NK-92 (cell line): Measurements from ENCODE around the gene NCAM1.

Source experiments
- DNase-seq: peaks from one replicate; lab custom pipeline; 2025; ENCODE audit not compliant: unreplicated experiment; lab: John Stamatoyannopoulos, UW

The NCAM1 gene

GRCh38 chr11:113272927-113273615 lies 311.9 kb downstream of the NCAM1 start:
- no peak for DNase-seq

- DNase-seq, result no peak
Observed at GRCh38 chr11:113273720-113274119, 312.5 kb downstream of the NCAM1 start.

GRCh38 chr11:113274713-113275582 lies 313.7 kb downstream of the NCAM1 start:
- DNase-seq, result no peak

GRCh38 chr11:113275602-113276001 lies 314.4 kb downstream of the NCAM1 start:
- no peak for DNase-seq

GRCh38 chr11:113276466-113276865 lies 315.2 kb downstream of the NCAM1 start:
- no peak for DNase-seq

GRCh38 chr11:113277907-113278306 lies 316.7 kb downstream of the NCAM1 start:
- DNase-seq, result no peak

GRCh38 chr11:113278481-113278880 lies 317.3 kb downstream of the NCAM1 start:
- DNase-seq, result no peak

- DNase-seq, result no peak
Observed at GRCh38 chr11:113278925-113279324, 317.7 kb downstream of the NCAM1 start.

GRCh38 chr11:113279591-113279990 lies 318.4 kb downstream of the NCAM1 start:
- no peak for DNase-seq

- DNase-seq, result no peak
Observed at GRCh38 chr11:113281052-113281725, 320.0 kb downstream of the NCAM1 start.

GRCh38 chr11:113282898-113283437 lies 321.7 kb downstream of the NCAM1 start:
- DNase-seq, result no peak

GRCh38 chr11:113283881-113284280 lies 322.7 kb downstream of the NCAM1 start:
- no peak for DNase-seq

GRCh38 chr11:113286009-113286408 lies 324.8 kb downstream of the NCAM1 start:
- DNase-seq, result no peak

- DNase-seq, result no peak
Observed at GRCh38 chr11:113286509-113287497, 325.6 kb downstream of the NCAM1 start.

GRCh38 chr11:113287801-113288200 lies 326.6 kb downstream of the NCAM1 start:
- DNase-seq, result no peak

- no peak for DNase-seq
Observed at GRCh38 chr11:113288286-113288863, 327.2 kb downstream of the NCAM1 start.

- no peak for DNase-seq
Observed at GRCh38 chr11:113289431-113290187, 328.4 kb downstream of the NCAM1 start.

GRCh38 chr11:113293936-113294335 lies 332.7 kb downstream of the NCAM1 start:
- no peak for DNase-seq

GRCh38 chr11:113295993-113296392 lies 334.8 kb downstream of the NCAM1 start:
- no peak for DNase-seq
